Cerebellar nuclear complex (tissue), 1 donor: ENCODE results near the gene TFPT.
A peak's percentile ranks its signal among the peaks of the same experiment; 100 is the strongest.

ENCODE experiments used
- DNase-seq, 2 experiments: peaks; one replicate each; lab custom pipeline; 2025; lab: John Stamatoyannopoulos, UW

Gene TFPT

GRCh38 chr19:54115109-54116063 lies at the start of gene TFPT, which contains the start of gene PRPF31:
TSS of gene TFPT (minus strand) at chr19:54115657. CDS start at chr19:54115269, 388 bp downstream.
TSS of gene PRPF31 (plus strand) at chr19:54115754. CDS start at chr19:54118279, 2,525 bp downstream.
- peak; percentile 43 to 92 for DNase-seq

DNA sequence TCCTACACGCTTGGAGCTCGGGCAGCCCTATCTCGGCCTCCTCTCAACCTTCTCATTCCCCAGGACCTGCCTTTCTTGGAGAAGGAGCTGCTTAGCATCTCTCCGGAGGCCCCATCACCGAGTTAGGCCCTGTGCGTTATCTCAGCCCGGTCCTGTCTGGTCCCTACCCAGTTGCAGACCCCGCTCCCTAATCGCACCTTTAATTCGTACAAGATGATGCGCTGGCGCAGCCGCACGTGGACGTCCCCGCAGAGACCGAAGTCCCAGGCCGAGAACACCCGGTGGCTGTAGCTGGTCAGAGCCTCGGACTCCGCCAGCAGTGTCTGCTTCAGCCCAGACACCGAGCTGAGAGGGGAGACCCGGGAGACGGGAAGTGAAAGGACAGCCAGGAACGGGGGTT lies 49.8 kb upstream of the TFPT start:
- no peak for DNase-seq

- no peak for DNase-seq
Observed at GRCh38 chr19:54164369-54165068, 49.1 kb upstream of the TFPT start.

DNA sequence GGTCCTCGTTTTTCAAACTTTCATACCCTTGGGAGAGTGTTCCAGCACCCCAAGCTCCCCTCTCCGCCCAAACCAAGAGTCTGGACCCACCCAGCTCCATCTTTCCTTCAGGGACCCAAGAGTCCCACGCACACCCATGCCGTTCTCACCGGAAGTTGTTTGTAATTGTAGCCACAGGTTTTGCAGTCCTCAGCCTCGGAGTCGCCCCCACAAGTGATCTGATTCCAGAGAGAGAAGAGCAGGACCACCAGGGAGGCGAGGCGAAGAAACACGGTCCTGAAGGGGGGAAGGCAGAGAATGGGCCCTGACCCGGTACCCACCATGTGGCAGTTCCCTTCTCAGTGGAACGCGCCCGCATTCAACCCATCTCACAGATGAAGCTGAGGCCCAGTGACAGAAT lies 47.4 kb upstream of the TFPT start:
- DNase-seq: no peak

DNA sequence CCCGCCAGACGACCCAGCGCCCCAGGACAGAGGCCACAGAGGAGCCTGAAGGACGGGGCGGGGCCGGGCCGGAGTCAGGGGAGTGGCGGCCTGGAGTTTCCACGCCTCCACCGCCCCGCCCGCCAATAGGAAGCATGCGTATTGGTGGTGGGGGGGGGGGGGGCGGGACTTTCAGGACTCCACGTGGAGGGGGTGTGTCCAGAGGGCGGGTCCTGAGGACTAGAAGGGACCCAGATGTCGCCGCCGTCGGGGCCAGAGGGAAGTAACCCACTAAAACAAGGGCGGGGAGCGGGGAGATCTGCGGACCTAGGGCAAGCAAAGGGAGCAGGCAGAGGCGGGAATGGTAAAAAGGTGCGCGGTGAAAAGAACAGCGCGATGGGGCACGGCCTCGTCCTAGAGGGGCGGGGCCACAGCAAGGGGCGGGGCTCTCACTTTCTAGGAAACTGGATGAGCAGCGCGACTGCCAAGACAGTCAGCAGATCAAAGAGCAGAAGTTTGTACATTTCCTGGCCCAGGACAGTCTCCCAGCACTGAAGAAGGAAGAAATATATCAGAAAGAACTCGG lies 46.9 kb upstream of the TFPT start:
- DNase-seq: no peak

GRCh38 chr19:54160854-54161253 lies 45.4 kb upstream of the TFPT start:
- DNase-seq: no peak

- no peak for DNase-seq
Observed at GRCh38 chr19:54160182-54160811, 44.8 kb upstream of the TFPT start.

- DNase-seq: peak; percentile 98 to 99
Observed at GRCh38 chr19:54159352-54160181, 44.1 kb upstream of the TFPT start, which contains the start of gene LENG1. TSS of gene LENG1 (minus strand) at chr19:54159721. CDS start at chr19:54159695, 26 bp downstream.

DNA sequence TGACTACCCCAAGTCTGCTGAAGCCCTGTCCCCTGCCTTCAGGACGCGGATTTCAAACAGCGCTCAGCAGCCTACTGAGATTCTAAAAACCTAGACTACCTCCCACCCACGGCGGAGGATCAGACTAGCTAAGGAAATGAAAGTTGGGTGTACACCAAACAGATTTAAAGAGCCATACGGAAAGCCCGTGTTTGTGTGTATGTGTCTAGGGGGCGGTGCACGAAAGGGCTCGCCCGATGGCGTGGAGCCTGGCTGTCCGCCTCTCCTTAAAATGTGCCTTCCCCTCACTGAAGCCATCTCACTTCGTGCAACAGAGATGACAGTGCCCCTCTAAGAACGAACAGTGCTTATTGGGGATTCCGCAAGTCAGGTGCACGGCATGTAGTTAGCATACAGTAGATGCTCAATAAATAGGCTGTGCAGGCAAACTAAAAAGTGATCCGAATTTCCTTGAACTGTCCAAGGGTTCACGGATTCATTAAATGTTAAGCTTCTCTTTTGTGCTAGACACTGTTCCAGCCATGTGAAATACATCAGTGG lies 43.4 kb upstream of the TFPT start:
- no peak for DNase-seq

GRCh38 chr19:54156953-54157352 lies 41.5 kb upstream of the TFPT start:
- no peak for DNase-seq

- no peak for DNase-seq
Observed at GRCh38 chr19:54156490-54156889, 41.0 kb upstream of the TFPT start.

- no peak for DNase-seq
Observed at GRCh38 chr19:54155694-54156093, 40.2 kb upstream of the TFPT start.

DNA sequence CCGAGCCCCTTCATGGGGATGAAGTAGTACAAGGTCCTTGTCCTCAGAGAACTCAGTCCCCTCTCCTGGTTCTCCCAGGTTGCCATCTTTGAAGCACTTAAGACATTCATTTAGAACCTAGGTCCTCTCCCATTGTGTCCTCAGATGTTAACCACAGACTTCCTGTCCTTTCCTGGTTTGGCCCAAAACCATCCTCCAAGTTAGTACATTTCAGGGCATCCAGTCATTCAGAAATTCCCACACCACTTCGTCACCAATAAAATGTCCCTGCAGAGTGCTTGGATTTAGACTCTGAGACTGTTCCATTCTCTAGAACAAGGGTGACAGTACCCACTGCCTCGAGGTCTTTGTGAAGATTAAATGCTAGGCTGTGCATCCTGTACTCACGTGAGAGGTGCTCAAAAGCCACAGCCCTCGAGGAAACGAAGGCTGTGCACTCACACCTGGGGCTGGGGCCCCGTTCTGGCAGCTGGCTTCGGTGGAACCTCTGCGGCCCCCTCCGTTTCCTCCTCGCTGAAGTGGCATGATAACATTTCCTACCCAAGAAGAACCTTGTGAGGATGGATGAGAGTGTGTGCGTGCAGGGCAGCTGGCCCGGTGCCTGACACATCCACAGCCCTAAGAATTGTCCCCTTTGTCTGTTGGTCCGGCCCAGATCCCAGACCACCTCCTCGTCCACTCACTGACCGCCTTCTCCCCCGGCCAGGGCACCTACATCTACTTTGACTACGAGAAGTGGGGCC lies 39.3 kb upstream of the TFPT start:
- no peak for DNase-seq

DNA sequence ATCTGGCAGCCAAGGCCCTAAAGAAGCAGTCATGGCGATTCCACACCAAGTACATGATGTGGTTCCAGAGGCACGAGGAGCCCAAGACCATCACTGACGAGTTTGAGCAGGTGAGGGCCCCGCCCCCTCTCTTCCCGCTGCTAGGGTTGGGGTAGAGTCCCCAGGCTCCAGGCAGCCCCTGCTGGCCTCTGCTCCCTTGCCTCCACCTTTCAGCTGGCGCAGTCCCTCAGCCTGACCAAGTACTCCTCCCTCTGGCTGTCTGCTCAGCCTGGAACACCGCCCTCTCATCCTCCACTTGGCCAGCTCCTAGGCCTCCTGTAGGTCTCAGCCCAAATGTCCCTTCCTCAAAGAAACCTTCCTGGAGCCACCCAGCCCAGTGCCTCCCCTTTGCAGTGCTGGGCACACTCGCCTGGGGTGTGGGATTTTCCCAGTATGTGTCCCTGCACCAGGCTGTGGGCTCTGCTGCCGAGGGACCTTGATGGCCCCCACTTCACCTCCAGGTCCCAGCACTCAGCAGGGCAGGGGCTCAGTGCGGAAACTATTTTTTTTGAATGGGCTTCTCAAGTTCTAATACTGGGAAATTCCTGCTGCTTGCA lies 38.4 kb upstream of the TFPT start:
- no peak for DNase-seq

DNA sequence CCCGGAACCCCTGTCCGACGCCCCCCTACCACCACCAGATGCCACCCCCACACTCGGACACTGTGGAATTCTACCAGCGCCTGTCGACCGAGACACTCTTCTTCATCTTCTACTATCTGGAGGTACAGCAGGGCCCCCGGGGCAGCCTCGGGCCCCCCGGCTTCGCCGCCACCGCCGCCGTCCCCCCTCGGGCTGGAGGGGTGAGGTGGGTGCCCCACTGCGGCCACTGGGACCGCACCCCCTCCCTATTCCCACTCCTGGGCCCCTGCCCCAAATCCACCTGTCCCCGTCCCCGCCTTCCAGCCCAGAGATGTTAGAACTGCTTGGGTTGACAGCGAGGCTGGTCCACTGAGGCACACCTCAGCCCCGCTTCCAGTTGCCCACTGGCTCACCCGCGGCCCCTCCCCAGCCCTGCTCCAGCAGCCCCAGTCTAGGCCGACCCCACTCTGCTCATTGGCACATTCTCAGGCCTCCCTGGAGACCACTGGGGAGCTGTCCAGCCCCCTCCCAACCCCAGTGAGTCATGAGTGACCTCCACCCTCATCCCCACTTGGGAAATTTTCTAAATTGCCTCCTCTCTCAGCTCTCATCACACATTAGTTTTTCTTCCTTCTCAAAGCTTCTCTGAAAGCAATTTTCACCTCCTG lies 37.5 kb upstream of the TFPT start:
- DNase-seq: no peak

DNA sequence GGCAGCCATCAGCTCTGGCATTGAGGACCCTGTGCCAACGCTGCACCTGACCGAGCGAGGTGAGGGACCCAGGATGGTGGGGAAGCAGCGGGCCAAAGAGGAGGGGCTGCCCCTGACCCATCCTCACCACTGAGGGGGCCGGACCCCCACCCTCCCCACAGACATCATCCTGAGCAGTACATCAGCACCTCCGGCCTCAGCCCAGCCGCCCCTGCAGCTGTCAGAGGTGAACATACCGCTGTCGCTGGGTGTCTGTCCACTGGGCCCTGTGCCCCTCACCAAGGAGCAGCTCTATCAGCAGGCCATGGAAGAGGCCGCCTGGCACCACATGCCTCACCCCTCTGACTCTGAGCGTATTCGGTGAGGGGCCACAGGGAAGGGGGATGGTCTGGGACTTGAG lies 36.8 kb upstream of the TFPT start:
- DNase-seq: no peak

DNA sequence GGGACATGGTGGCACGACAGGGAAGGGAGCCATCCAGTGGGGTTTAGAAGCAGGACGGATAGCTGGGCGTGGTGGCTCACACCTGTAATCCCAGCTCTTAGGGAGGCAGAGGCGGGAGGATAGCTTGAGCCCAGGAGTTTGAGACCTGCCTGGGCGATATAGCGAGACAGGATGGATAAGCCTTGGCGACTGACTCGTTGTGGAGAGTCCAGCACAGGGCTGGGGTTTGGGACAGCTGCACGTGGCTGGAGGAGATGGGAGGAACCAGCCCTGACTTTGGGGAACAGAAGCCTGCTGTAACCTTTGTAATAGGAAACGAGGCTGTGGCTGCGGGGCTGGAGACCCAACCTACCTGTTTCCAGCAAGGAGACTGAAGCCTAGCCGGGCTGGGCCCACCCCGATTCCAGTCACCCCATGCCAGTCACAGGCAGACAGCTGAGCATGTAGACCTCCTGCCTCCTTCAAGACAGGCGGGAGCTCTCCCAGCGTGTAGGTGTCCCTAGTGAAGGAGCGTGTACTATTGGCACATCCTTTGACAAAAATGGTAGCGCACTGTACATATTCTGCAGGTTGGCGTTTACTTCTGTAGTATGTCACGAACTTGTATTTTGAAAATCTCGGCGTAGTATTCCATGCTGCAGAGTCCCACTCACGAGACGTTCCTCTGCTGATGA lies 36.0 kb upstream of the TFPT start:
- no peak for DNase-seq

DNA sequence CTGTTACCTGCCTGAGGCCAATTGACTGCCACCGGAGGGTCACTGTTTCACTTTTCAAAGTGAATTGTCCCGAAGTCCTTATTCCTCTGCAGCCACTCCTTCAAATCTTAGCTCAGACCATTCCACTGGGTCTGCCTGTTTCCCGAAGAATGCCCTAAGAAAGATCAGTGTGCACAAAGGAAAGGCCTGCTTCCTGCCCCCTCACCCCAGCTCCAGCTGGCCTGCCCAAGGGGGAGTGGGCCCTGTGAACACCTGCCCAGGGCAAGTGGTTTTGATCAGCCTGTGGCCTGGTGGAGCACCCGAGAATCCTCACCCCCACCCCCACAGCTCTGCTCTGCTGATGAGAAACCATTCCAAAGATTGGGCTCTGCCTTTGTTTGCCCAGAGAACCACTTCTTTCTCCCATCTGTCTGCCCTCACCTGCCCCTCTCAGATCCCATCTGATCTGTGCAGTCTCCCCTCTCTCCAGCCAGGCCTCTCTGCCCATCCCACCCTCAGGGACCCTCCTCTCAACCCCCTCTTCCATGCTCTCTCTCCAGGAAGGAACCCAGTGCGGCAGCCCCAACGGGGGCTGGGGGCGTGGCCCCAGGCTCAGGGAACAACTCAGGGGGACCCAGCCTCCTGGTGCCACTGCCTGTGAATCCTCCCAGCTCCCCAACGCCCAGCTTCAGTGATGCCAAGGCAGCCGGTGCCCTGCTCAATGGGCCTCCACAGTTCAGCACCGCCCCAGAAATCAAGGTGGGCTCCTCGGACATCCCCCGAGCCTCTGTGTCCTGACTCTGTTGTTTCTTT lies 33.8 kb upstream of the TFPT start:
- no peak for DNase-seq
